T-cell (primary cell): ENCODE measurements around the gene KLHL24. TPM values are rescaled to one million over a fixed set of nuclear protein-coding genes. Genes with fewer than 3 reads are reported as not detected.
"Not testable (repeated sequence)": the region's sequence is repeated elsewhere in the genome, so short reads cannot be mapped to it uniquely, and the experiment has no call there.

ENCODE experiments used
- ATAC-seq, 4 experiments: fragments of 200-7000 bp in 3 of 4; fragments of 150-1000 bp in 1 of 4; cut with Tn5 transposase; replicated peaks in 1 of 4; 1 replicate in 3 of 4; 2 replicates in 1 of 4; pipeline ENCODE4 v1.10.0; 2021; ENCODE audit warnings: moderate library complexity in 3 of 4, mild to moderate bottlenecking in 2 of 4, moderate number of reproducible peaks in 1 of 4
- CTCF ChIA-PET, 2 donors: fragments of 300-600 bp; sonication (Branson Sonifier 250); formaldehyde crosslinking; loops; one replicate each; lab custom pipeline; 2022; ENCODE audit warnings: antibody characterized with exemption in 2 of 2; lab: Charles Lee
- POLR2A ChIA-PET, 2 donors: fragments of 300-600 bp; sonication (Branson Sonifier 250); formaldehyde crosslinking; loops; one replicate each; lab custom pipeline; 2022; ENCODE audit warnings: antibody characterized with exemption in 2 of 2; lab: Charles Lee
- DNase-seq, 35 experiments: peaks; one replicate each; pipeline versions ENCODE4 v3.0.0 to v3.0.0-alpha.2; 2013 to 2023
- H3K27ac ChIP-seq: one replicate; pipeline ENCODE4 v1.5.1; 2013; ENCODE audit warnings: low read length
- H3K27me3 ChIP-seq, 2 experiments: replicated peaks in 1 of 2; 1 replicate in 1 of 2; 2 replicates in 1 of 2; pipeline versions ENCODE4 v1.6.1 to v1.7.0; 2013; ENCODE audit warnings: low read length in 1 of 2, mixed read lengths in 1 of 2; ENCODE audit not compliant: control insufficient read depth in 2 of 2, insufficient read depth in 2 of 2; ENCODE audit errors: extremely low read depth in 1 of 2
- H3K36me3 ChIP-seq, 2 donors: 1 replicate in 1 of 2; 2 replicates in 1 of 2; pipeline versions ENCODE4 v1.6.1 to v1.7.0; 2013; ENCODE audit warnings: low read length in 1 of 2; ENCODE audit not compliant: control insufficient read depth in 2 of 2, insufficient read depth in 1 of 2; ENCODE audit errors: extremely low read depth in 1 of 2
- H3K4me1 ChIP-seq, 2 experiments: 1 replicate in 1 of 2; 2 replicates in 1 of 2; pipeline versions ENCODE4 v1.6.1 to v1.7.0; 2013; ENCODE audit warnings: low read length in 2 of 2, mixed read lengths in 1 of 2; ENCODE audit not compliant: insufficient read depth in 2 of 2, control insufficient read depth in 1 of 2; ENCODE audit errors: extremely low read depth in 1 of 2
- H3K4me3 ChIP-seq, 2 donors: 1 replicate in 1 of 2; 2 replicates in 1 of 2; pipeline versions ENCODE4 v1.5.1 to v1.7.0; 2013; ENCODE audit warnings: mild to moderate bottlenecking in 2 of 2, low read length in 1 of 2, moderate library complexity in 1 of 2; ENCODE audit not compliant: control insufficient read depth in 1 of 2; ENCODE audit errors: extremely low read depth in 1 of 2
- H3K9me3 ChIP-seq: 2 replicates; pipeline ENCODE4 v1.7.0; 2013
- H3K27ac Mint-ChIP-seq, 2 donors: one replicate each; pipeline ENCODE4 v1.8.0; 2020 to 2021; ENCODE audit warnings: mild to moderate bottlenecking in 2 of 2, mixed read lengths in 2 of 2
- H3K27me3 Mint-ChIP-seq, 2 donors: one replicate each; pipeline ENCODE4 v1.8.0; 2021 to 2022; ENCODE audit warnings: mixed read lengths in 2 of 2
- H3K36me3 Mint-ChIP-seq: one replicate; pipeline ENCODE4 v1.8.0; 2021; ENCODE audit warnings: mixed read lengths
- H3K4me1 Mint-ChIP-seq, 3 donors: one replicate each; pipeline ENCODE4 v1.8.0; 2020 to 2022; ENCODE audit warnings: mixed read lengths in 3 of 3, mild to moderate bottlenecking in 1 of 3
- H3K4me3 Mint-ChIP-seq, 3 donors: one replicate each; pipeline ENCODE4 v1.8.0; 2020 to 2022; ENCODE audit warnings: mild to moderate bottlenecking in 3 of 3, mixed read lengths in 3 of 3, moderate library complexity in 3 of 3
- H3K9me3 Mint-ChIP-seq, 3 donors: one replicate each; pipeline ENCODE4 v1.8.0; 2020 to 2022; ENCODE audit warnings: mixed read lengths in 3 of 3
- WGBS: methylation state at CpG from one replicate; pipeline ENCODE4 v1.1.5; 2013; ENCODE audit warnings: missing lambda C conversion rate; ENCODE audit not compliant: insufficient coverage; 5-methylcytosine and 5-hydroxymethylcytosine counted together
- total RNA-seq, 35 experiments: library from RNA in 6 of 35; stranded (reverse) in 6 of 35; fragments of 120-200 nt in 1 of 35; gene quantifications; one replicate each; pipeline versions ENCODE4 v1.2.1 to v1.2.4 and lab custom pipeline; 2013 to 2026

Gene KLHL24
- total RNA-seq, 5 donors from 2014 or later (not counting 1 experiment from before 2014, with no cell fraction given) = 83.3 to 145 (median 101) TPM

GRCh38 chr3:183687705-183688104 is 52.3 kb downstream of the KLHL24 start:
- peaks cover 0 to 5% of the 10 kb centered on the region in 2 experiments for H3K27me3 ChIP-seq
- no peak for ATAC-seq
- Mint-ChIP-seq H3K4me3 (no peak overlapping the region), H3K27me3 (no peaks in the 10 kb centered on the region), H3K4me1 (no peaks in the 10 kb centered on the region), H3K9me3 (no peaks in the 10 kb centered on the region), H3K27ac (no peak overlapping the region), H3K36me3 (peaks cover under 1% of the 10 kb centered on the region)
- 90% methylated on average over 3 of the region's 6 CpGs for WGBS
- H3K27ac ChIP-seq = no peak overlapping the region
- no peaks in the 10 kb centered on the region for H3K36me3 ChIP-seq
- H3K4me1 ChIP-seq = no peaks in the 10 kb centered on the region
- ChIA-PET CTCF (interaction anchor here in 1 of 2 donors (0.6 kb wide), 1 partner anchor 32 kb away, joined by 5 read pairs; no protein-coding TSS in a partner anchor), POLR2A (no interaction called here)
- no peak overlapping the region for H3K4me3 ChIP-seq
- no peak for DNase-seq
- H3K9me3 ChIP-seq = no peaks in the 10 kb centered on the region

DNA sequence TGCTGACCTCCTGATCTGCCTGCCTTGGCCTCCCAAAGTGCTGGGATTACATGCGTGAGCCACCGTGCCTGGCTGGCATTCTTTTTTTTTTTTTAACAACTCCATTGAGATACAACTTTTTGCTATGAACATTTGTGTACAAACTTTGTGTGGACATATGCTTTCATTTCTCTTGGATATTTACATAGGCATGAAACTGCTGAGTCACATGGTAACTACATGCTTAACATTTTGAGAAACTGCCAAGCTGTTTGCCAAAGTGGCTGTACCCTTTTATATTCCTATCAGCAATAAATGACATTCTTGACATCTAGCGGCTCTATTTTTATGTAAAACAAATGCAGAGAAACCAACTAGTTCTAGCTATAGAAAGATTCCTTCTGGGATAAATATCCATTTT is 53.5 kb downstream of the KLHL24 start:
- POLR2A ChIA-PET = interaction anchor here in 1 of 2 donors (0.6 kb wide), 1 partner anchor 28 kb away, joined by 3 read pairs; no protein-coding TSS in a partner anchor
- Histone ChIP-seq H3K9me3 (no peaks in the 10 kb centered on the region), H3K4me1 (no peaks in the 10 kb centered on the region), H3K27me3 (peaks cover 0 to 5% of the 10 kb centered on the region in 2 experiments), H3K27ac (no peak overlapping the region), H3K36me3 (no peaks in the 10 kb centered on the region), H3K4me3 (no peak overlapping the region)
- CTCF ChIA-PET = interaction anchor here in 1 of 2 donors (0.6 kb wide), 1 partner anchor 47 kb away, joined by 11 read pairs; no protein-coding TSS in a partner anchor
- no peak overlapping the region for H3K4me3 Mint-ChIP-seq
- no peak for ATAC-seq
- H3K27me3 Mint-ChIP-seq = no peaks in the 10 kb centered on the region
- no peak for DNase-seq
- no peaks in the 10 kb centered on the region for H3K9me3 Mint-ChIP-seq
- no peaks in the 10 kb centered on the region for H3K4me1 Mint-ChIP-seq
- H3K36me3 Mint-ChIP-seq = no peaks in the 10 kb centered on the region
- no peak overlapping the region for H3K27ac Mint-ChIP-seq
- WGBS = no CpG with 5 or more reads among the region's 3 CpGs

DNA sequence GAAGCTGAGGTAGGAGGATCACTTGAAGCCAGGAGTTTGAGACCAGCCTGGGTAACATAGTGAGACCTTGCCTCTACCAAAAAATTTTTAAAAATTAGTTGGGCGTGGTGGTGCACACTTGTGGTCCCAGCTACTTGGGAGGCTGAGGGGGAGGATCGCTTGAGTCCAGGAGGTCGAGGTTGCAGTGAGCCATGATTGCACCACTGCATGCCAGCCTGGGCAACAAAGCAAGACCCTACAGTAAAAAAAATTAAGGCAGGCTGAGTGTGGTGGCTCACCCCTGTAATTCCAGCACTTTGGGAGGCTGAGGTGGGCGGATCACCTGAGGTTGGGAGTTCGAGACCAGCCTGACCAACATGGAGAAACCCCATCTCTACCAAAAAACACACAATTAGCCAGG is 54.2 kb downstream of the KLHL24 start:
- H3K9me3 Mint-ChIP-seq, H3K36me3 ChIP-seq, DNase-seq, H3K4me3 Mint-ChIP-seq, ATAC-seq, H3K36me3 Mint-ChIP-seq, H3K4me1 ChIP-seq, H3K27ac ChIP-seq, H3K9me3 ChIP-seq, H3K27ac Mint-ChIP-seq, CTCF ChIA-PET, H3K27me3 Mint-ChIP-seq, POLR2A ChIA-PET, H3K4me1 Mint-ChIP-seq, H3K27me3 ChIP-seq, H3K4me3 ChIP-seq: not testable (repeated sequence)
- 100% methylated on average over 2 of the region's 5 CpGs for WGBS

DNA sequence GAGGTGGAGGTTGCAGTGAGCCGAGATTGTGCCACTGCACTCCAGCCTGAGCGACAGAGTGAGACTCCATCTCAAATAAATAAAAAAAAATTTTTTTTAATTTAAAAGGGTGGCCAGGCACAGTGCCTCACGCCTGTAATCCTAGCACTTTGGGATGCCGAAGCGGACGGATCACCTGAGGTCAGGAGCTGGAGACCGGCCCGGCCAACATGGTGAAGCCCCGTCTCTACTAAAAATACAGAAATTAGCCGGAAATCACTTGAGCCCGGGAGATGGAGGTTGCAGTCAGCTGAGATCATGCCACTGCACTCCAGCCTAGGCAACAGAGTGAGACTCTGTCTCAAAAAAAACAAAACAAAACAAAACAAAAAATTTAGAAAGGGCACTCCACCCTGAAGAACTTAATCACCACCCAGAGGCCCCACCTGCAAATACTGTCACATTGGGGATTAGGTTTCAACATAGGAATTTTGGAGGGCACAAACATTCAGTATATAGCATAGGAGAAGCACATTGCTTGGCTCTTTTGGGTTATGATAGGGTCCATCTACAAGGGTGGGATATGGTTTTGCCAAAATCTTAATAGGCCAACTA is 55.1 kb downstream of the KLHL24 start:
- Mint-ChIP-seq H3K27ac (no peak overlapping the region), H3K27me3 (no peaks in the 10 kb centered on the region), H3K4me1 (no peaks in the 10 kb centered on the region), H3K4me3 (no peak overlapping the region), H3K9me3 (no peaks in the 10 kb centered on the region), H3K36me3 (no peaks in the 10 kb centered on the region)
- Histone ChIP-seq H3K36me3 (no peaks in the 10 kb centered on the region), H3K4me1 (no peaks in the 10 kb centered on the region), H3K27ac (no peak overlapping the region), H3K4me3 (no peak overlapping the region), H3K9me3 (no peaks in the 10 kb centered on the region), H3K27me3 (peaks cover 0 to 5% of the 10 kb centered on the region in 2 experiments)
- CTCF ChIA-PET = no interaction called here
- DNase-seq (no peak), ATAC-seq (no peak)
- POLR2A ChIA-PET = no interaction called here
- 97% methylated on average over 6 of the region's 11 CpGs for WGBS

- ChIA-PET CTCF (no interaction called here), POLR2A (no interaction called here)
- no peak overlapping the region for H3K4me3 ChIP-seq
- Mint-ChIP-seq H3K27me3 (no peaks in the 10 kb centered on the region), H3K4me1 (peaks cover 4 to 7% (median 5%) of the 10 kb centered on the region in 3 donors), H3K4me3 (no peak overlapping the region), H3K36me3 (no peaks in the 10 kb centered on the region), H3K27ac (no peak overlapping the region), H3K9me3 (no peaks in the 10 kb centered on the region)
- H3K36me3 ChIP-seq = no peaks in the 10 kb centered on the region
- peaks cover 0 to 5% of the 10 kb centered on the region in 2 experiments for H3K27me3 ChIP-seq
- ATAC-seq = no peak
- no peak overlapping the region for H3K27ac ChIP-seq
- H3K9me3 ChIP-seq = no peaks in the 10 kb centered on the region
- no peak for DNase-seq
- 97% methylated on average over 9 of the region's 10 CpGs for WGBS
- peaks cover 0 to 8% of the 10 kb centered on the region in 2 experiments for H3K4me1 ChIP-seq
Observed at GRCh38 chr3:183692436-183692835, 57.0 kb downstream of the KLHL24 start.

DNA sequence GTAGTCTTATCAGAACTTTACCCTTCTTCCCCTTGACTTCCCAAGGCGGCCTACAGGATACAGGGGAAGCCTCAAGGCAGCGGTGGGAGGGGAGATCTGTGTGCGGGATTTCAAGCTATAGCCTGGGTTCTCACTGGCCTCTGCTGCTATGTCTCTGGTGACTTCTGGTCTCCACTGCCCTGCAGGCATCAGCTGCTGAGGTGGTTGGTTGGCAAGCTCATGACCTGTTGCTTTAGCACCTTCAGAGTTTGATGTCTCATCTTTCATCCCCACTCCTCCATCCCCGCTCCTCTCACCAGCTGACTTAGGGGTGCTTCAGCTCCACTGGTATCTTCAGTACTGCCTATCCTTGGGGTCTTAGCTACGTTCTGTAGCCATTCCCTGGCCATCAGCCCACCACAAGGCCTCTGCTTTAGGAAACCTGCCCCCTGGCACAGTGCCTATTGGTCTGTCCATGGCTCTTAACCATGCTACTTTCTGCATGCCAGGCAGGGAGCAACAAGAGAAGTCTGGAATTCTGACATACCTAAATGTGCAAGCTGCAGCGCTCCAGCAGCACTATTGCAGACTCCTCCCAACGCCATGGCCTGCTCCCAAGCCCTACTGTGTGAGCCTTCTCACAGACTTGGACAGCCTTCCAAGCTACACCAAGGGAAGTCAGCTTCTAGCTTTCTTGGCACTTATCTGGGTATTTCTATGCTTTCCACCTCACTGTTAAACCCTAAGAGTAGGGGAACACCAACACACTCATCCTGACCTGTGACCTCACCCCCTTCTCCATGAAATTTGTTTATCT is 60.3 kb downstream of the KLHL24 start:
- POLR2A ChIA-PET = interaction anchor here (0.6 to 1.0 kb wide), 3 partner anchors 33 to 61 kb away, joined by 3 to 6 read pairs (median 4); no protein-coding TSS in a partner anchor
- WGBS = 94% methylated on average over 6 of the region's 7 CpGs
- no peak for DNase-seq
- no peaks in the 10 kb centered on the region for H3K36me3 Mint-ChIP-seq
- peaks cover 28 to 30% (median 30%) of the 10 kb centered on the region in 3 donors for H3K4me1 Mint-ChIP-seq
- Histone ChIP-seq H3K9me3 (no peaks in the 10 kb centered on the region), H3K4me1 (peaks cover 10 to 21% of the 10 kb centered on the region in 2 experiments), H3K27ac (no peak overlapping the region), H3K36me3 (no peaks in the 10 kb centered on the region), H3K27me3 (peaks cover 0 to 5% of the 10 kb centered on the region in 2 experiments), H3K4me3 (no peak overlapping the region)
- no peaks in the 10 kb centered on the region for H3K9me3 Mint-ChIP-seq
- no peak overlapping the region for H3K27ac Mint-ChIP-seq
- no peak for ATAC-seq
- H3K27me3 Mint-ChIP-seq = no peaks in the 10 kb centered on the region
- CTCF ChIA-PET = interaction anchor here in 1 of 2 donors (0.7 kb wide), 1 partner anchor 679 kb away, joined by 3 read pairs; no protein-coding TSS in a partner anchor
- H3K4me3 Mint-ChIP-seq = peak overlapping the region in 2 of 3 donors; percentile 17 to 25
